NK-92 (cell line): ENCODE results near the gene TSGA10.
A peak's percentile ranks its signal among the peaks of the same experiment; 100 is the strongest.
"Not testable (repeated sequence)": the region's sequence is repeated elsewhere in the genome, so short reads cannot be mapped to it uniquely, and the experiment has no call there.

Experiments used
- DNase-seq: peaks from one replicate; lab custom pipeline; 2025; ENCODE audit not compliant: unreplicated experiment; lab: John Stamatoyannopoulos, UW

TSGA10 gene

DNA sequence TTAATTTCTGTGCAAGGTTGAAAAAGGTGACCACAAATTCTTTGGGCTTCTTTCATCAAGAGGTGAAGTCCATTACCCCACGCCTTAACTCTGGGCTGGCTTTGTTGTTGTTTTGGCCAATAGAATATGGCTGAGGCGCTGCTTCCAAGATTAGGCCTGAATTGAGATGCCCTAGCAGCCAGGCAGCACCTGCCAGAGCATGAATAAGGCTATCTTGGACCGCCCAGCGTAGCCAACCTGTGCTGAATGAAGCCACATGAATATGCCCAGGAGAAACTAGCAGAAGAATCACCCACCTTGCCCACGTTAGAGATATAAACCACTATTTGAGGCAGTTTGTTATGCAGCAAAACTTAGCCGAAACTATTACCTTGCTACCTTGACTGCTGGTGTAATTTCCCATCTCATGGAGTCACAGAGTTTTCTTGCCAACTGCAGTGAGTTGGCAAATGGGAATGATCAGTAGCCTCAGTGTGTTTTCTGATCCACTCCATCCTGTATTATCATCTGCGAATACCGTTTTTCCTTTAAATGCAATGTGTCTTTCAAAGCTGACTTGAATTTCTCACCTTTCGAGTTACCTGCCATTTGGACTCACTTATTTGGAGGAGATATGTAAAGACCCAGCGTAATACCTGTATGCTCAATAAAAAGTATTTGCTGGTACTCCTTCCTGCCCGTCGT is 679 bp downstream of the TSGA10 start:
- DNase-seq, result no peak

DNA sequence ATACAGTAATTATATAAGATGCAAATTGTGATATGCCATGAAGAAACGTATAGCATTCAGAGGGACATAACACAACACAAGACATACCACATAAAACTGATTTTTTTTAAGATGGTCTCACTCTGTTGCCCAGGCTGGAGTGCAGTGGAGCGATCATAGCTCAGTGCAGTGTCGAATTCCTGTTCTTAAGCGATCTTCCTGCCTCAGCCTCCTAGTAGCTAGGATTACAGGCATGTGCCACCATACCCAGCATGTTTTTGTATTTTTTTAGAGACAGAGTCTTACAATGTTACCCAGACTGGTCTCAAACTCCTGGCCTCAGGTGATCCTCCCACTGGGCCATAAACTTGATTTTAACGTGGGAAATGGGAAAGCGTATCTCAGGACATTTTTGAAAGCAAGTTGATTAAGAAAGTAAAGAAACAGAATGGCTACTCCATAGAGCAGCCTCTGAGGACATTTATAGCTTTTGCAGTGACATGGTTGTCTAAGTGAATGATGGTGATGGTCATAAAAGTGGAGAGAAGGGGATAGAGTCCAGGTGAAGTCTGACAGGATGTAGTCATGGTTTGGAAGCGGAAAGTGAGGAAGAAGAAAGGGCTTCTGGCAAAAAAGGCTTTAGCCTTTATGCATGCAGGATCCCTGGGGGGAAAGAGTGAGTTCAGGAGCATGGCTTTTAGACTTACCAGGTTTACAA is 2.4 kb downstream of the TSGA10 start:
- DNase-seq, result no peak

DNA sequence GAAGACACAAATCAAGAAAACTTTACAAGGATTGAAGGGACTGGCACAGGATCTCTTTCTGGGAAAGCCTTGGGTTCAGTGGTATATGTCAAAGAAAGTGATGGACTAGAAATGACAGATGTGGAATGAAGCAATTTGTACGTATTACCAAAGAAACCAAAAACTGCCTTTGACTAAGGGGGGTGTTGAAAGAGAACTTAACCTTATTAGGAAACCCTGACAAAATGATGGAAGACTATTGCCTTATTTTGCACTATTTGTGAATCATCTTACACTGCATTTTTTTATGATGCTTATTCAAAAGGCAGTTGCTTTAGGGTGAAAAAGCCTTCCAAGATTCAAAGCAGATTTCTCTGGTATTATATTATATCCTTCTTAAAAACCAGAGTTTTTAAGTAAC is 4.0 kb downstream of the TSGA10 start:
- DNase-seq, result no peak

DNA sequence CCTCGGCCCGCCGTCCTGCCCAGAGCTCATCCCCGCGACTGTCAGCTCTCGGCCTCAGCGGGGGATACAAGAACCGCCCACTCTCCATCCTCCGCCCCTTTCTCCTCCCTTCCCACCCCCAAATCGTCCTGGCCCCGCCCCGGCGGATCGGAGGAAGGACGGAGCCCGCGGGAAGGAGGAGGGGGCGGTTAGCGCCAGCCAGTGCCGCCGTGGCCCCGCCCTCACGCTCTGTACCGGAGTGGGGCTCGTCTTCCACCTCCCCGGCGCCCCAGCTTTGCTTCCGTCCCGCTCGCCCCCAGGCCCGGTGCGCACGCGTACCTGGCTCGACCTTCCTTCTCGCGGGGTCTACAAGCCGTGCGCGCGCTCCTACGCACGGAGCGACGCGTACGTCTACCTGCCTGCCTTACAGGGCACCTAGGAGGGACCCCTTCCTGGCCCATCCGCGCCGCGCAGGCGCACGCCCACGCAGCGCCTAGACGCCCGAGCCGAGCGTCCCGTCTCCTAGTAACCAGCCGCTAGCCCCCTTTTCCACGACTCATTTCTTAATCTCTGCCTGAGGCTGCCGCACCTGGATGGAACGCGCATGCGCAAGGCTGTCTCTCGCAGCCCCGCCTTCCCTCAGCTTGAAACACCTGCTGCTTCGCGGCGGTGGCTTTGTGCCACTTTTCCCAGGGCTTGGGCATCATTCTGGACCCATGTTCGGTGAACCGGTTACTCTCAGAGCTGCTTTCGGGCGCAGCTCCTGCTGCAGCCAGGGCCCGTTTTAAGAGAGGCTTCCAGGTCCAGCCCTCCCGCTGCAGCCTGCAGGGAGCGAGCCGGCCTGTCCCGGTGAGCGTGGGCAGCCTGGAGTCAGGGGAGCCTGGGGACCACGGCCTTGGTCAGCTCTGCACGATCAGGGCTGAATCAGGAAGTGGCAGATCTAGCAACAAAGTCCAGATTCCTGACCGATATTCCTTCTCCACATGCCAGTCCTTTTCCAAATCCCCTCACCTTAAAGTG is 13.3 kb downstream of the TSGA10 start, which contains the start of gene C2orf15:
Gene C2orf15, plus strand, starts transcription at position 598 of the 999 bp plus-strand sequence. CDS start 8,852 bp downstream, outside the sequence.
- DNase-seq, result peak; percentile 91

DNA sequence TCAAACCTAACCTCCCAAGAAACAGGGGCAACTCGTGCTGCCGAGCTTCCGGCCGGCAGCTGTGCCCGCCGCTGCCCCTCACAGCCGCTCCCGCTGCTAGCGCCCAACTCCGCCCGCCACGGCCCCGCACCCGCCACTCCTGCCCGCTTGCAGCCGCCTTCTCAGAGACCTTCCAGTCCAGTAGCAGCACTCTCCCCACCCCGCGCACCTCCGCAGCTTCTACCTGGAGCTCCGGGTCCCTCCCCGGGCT is 14.0 kb downstream of the TSGA10 start:
- DNase-seq, result no peak

DNA sequence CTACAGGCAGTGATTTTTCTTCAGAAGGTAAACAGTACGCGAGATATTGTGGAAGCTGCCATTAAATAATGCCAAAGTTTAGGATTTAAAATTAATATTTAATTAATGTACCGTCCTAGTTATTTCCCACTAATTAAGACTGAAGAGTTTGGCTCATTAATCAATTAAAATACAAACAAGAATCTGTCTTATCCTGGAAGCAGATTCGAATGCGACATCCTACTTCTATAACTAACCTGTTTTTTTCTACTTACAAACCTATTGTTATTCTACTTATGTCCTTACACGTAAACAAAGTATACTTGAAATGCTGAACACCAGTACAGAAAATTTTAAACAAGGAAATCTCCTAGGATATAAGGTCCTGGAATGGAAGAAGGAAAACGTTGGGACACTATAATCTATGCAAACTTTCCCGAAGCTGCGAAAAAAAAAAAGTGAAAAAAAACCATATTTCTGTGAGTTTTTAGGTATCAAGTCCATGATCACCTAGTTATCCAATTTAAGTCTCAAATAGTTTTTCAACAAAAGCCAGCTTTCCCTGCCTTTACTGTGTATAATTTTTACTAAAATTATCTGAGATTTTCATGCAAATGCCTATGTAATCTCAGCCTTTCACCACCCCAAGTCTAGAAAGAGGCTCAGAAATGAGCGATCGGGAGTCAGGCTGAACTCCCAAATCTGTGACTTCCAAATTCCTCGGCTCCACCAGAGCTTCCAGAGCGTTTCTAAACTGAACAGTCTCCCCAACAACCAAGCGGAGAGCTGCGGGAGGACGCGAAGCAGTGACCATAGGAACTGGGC is 14.5 kb downstream of the TSGA10 start:
- no peak for DNase-seq

DNA sequence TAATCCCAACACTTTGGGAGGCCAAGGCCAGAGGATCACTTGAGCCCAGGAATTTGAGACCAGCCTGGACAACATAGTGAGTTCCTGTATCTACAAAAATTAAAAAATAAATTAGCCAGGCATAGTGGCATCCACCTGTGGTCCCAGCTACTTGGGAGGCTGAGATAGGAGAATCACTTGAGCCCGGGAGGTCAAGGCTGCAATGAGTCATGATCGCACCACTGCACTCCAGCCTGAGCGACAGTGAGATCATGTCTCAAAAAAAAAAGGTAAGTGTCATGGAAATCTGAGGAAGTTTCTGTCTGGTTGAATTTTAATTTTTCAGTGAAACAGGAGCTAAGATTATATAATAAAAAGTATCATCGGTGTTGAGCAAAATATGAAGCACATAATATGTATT is 15.7 kb downstream of the TSGA10 start:
- no peak for DNase-seq

DNA sequence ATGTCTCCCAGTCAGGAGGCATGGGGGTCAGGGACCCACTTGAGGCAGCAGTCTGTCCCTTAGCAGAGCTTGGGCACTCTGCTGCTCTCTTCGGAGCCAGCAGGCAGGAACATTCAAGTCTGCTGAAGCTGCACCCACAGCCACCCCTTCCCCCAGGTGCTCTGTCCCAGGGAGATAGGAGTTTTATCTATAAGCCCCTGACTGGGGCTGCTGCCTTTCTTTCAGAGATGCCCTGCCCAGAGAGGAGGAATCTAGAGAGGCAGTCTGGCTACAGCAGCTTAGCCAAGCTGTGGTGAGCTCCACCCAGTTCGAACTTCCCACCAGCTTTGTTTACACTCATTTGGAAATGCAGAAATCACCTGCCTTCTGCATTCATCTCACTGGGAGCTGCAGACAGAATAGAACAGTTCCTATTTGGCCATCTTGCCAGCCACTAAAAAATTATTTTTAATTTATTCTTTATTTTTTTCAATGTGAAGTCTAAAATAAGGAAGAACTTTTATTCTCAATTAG is 19.6 kb downstream of the TSGA10 start:
- not testable (repeated sequence) for DNase-seq

DNA sequence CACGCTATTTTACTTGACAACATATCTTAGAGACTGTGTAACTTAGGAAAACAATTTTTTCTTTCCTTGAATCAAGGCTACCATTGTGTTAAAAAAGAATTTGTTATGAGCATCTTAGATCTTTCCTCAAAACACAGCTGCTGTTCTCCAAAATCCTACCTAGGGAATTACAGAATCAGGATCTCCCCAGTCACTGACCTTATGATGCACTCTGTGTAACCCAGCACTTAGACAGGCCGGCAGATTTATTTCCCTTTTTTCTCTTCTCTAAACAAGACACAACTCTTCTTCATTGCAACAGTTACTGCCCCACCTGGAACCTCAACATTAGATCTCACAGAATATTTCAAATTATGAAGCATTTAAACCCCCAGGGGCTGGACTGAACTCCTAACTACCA is 26.8 kb downstream of the TSGA10 start:
- no peak for DNase-seq

DNA sequence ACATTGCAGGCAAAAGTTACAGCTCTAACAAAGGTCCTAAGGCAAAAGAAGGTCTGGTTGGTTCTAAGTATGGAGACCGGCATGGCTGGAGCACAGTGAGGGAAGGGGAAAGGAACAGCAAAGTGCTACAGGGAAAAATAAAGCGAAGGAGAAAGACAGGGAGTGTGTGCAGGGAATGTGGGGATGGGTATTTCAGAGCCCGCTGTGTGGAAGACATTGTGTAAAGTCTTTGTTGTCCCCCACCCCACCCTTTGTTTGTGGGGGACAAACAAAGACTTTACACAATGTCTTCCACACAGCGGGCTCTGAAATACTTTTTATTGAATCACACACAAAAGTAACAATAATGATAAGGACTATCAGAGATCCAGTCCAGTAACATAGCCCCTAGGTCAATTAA is 42.1 kb downstream of the TSGA10 start:
- DNase-seq, result no peak

DNA sequence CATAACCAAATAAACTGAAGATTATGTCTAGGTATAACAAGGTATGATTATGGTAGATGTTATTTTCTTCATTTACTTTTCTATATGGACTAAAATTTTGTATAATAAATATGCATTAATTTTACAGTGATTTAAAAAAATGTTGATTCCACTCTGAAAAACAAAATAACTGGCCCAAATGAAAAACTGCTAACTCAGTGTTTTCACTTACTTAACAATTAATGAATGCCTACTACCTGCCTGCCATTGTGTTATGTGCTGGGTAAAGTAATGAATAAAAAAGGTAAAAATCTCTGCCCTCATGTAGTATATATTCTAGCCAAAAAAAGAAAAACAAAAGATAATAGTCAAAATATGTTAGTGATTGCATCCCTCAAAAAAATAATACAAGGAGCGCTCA is 42.8 kb downstream of the TSGA10 start:
- no peak for DNase-seq

DNA sequence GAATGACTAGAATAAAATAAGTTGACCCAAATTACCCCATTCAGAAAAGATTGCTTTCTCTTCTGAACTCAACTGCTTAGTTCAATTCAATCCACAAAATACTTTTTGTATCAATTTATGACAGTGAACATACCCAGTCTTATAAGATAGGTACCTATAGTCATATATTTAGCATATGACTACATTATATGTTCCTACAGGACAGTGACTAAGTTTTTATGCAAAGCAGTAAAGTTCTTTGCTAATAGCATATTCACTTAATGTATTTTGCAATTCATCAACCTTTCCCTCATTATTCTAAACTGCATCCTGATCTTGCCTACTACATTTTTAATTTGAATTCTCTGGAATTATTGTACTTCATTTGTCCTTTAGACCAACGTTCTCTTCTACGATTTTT is 43.5 kb downstream of the TSGA10 start:
- no peak for DNase-seq

DNA sequence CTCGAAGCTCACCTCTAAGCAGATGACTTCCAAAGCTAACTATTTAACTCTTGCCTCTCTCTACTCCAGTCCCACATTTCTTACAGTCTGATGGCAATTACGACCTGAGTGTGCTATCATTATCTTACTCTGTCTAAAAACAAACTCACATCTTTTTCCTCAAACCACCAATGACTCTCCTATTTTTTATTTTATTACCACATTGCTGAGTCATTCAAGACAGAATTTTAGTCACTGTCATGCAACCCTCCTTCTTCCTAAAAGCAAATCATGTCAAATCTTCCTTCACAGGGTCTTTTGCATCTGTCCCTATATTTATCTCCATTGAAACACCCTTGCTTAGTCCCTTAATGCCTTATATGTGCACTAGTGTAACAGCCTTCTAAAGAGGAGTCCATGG is 47.8 kb downstream of the TSGA10 start:
- no peak for DNase-seq

DNA sequence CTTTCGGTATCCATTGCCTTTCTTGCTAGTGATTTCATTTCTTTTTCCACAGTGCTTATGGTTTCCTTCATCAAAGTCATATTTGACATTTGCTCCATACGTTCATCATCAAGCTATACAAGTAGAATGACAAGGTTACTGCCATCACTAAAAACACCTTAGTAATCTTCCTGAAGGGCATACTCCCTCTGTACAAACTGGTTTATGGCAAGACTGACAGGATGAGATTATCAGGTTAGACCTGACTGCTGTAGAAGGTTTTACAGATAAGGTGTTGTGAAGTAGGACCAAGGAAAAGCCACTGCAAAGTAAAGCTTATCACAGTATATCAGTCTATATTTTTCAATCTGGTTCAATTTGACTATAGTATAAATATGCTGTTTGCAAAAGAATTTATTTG is 50.7 kb downstream of the TSGA10 start:
- DNase-seq, result no peak

DNA sequence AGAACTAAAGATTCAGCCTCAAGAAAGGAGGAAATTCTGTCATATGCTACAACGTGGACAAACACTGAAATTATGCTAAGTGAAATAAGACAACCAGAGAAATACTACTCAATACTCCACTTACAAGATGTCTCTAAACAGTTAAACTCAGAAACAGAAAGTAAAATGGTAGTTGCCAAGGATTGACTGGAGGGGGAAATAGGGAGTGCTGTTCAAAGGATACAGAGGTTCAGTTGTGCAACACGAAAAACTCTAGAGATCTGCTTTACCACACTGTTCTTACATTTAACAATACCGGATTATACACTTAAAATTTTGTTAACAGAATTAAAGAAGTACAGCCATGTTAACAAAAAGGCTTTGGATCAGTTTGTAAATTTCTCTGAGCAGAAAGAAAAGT is 53.0 kb downstream of the TSGA10 start:
- DNase-seq, result no peak

DNA sequence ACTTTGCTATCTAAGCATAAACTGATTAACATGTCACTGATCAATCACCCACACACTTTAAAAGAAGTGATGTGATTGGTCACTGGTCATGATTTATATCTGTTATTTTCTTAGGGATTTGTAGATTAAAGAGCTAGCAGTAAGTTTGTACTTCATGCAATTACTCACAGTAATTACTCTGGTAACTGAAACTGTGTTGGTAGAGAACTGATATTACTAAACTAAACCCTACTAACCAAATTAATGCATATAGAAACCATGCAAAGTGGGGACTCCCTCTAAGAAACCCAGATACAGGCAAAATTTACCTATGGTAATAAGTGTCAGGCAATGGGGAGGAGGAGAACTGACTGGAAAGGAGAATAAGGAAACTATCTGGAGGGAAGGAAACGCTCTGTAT is 58.0 kb downstream of the TSGA10 start:
- DNase-seq, result no peak

DNA sequence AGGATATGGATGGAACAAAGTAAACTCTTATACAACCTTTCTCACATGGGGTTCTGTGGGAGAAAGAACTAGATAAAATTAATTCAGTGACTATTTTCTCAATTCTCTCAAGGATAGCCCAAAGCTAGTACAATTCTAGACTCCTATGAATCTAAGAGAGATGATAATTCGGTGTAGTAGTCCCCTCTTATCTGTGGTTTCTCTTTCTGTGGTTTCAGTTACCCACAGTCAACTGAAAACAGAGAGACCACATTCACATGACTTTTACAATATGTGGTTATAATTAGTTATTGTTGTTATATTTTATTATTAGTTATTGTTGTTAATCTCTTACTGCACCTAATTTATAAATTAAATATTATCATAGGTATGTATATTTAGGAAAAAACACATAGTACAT is 66.7 kb downstream of the TSGA10 start:
- DNase-seq, result no peak

DNA sequence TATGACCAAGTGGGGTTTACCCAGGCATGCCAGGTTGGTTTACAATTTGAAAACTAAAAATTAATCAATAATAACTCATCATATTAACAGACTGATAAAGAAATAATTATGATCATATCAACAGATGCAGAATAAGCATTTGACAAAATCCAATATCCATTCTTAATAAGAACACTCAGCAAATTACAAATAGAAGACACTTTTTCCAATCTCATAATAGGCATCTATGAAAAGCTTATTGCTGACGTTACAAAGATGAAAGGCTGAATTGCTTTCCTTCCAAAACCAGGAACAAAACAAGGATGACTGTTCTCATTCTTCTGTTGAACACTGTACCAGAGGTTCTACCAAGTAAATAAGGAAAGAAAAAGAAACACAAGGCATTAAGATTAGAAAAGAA is 68.4 kb downstream of the TSGA10 start:
- no peak for DNase-seq

DNA sequence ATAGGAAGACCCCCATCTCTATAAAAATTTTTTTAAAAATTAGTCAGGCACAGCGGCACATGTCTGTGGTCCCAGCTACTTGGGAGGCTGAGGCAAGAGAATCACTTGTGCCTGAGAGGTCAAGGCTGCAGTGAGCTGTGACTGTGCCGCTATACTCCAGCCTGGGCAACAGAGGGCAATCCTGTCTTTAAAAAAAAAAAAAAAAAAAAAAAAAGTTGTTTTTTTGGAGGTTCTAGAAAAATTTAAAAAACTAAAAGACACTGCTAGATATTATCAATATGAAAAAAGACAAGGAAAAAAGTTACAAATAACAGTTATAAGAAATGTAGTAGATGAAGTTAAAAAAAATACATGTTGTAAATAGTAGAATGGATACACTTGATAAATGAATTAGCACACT is 69.3 kb downstream of the TSGA10 start:
- DNase-seq, result no peak

DNA sequence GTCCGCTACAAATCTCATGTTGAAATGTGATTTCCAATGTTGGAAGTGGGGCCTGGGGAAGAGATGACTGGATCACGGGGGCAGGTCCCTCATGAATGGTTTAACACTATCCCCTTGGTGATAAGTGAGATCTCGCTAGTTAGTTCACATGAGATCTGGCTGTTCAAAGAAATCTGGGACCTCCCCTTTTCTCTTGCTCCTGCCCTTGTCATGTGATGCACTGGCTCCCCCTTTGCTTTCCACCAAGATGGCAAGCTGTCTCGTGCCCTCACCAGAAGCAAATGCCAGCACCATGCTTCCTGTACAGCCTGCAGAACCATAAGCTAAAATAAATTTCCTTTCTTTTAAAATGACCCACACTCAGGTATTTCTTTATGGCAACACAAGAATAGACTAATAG is 70.5 kb downstream of the TSGA10 start:
- DNase-seq, result no peak

DNA sequence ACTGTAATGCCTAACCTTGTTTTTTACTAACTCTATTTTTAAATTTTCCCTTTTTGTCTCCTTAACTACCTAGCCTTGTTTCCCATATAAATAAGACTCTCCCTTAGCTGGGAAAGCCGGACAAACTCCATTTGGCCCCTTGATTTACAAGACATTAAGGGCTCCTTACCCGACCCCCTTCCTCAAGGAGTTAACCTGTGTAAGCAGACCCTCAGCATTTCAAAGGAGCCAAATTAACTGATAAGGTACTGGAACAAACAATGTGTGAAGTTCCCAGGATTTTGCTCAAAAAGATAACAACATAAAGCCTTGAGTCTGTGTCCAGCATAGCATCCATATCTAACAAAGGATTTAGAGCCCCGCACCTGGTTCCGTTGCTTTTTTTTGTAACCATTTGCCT is 72.9 kb downstream of the TSGA10 start:
- no peak for DNase-seq
